ENCODE results near the gene UTF1. TPM values are rescaled to one million over a fixed set of nuclear protein-coding genes. Genes with fewer than 3 reads are reported as not detected.

Gene UTF1
- total RNA-seq, 1 donor from 2014 or later, result not detected

DNA sequence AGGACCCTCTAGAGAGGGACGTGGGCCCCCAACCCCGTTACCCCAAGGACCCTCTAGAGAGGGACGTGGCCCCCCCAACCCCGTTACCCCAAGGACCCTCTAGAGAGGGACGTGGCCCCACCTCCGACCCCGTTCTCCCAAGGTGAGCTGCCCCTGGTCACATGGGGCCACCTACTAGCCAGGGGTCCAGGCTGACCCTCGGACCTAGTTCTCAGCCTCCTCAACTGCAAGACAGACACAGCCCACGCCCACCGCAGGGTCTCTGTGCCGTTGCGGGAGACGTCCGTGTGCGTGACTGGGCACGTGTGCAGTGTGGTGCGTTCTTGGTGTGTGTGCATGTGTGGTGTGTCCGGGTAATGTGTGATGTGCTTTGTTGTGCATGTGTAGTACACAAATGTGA, 21.6 kb upstream of the UTF1 start:
- no peaks in the 10 kb centered on the region for H3K9me3 Mint-ChIP-seq

DNA sequence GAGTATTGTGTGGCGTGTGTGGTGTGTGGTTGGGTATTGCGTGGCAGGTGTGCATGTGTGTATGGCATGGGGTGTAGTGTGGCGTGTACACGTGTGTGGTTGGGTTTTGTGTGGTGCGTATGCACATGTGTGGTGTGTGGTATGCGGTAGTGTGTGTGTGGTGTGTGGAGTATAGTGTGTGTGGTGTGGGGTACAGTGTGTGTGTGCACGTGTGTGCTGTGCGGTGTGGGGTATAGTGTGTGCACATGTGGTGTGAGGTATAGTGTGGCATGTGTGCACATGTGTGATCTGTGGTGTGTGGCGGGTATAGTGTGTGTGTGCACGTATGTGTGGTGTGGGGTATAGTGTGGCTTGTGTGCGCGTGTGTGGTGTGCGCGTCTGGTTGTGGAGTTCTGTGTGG, 20.9 kb upstream of the UTF1 start:
- no peak for DNase-seq (ENCODE audit: low read depth, low spot score)
- no peaks in the 10 kb centered on the region for H3K36me3 Mint-ChIP-seq (ENCODE audit: low read depth)
- no peaks in the 10 kb centered on the region for H3K27me3 Mint-ChIP-seq (ENCODE audit: low read depth)
- TF ChIP-seq, protein P1, sequence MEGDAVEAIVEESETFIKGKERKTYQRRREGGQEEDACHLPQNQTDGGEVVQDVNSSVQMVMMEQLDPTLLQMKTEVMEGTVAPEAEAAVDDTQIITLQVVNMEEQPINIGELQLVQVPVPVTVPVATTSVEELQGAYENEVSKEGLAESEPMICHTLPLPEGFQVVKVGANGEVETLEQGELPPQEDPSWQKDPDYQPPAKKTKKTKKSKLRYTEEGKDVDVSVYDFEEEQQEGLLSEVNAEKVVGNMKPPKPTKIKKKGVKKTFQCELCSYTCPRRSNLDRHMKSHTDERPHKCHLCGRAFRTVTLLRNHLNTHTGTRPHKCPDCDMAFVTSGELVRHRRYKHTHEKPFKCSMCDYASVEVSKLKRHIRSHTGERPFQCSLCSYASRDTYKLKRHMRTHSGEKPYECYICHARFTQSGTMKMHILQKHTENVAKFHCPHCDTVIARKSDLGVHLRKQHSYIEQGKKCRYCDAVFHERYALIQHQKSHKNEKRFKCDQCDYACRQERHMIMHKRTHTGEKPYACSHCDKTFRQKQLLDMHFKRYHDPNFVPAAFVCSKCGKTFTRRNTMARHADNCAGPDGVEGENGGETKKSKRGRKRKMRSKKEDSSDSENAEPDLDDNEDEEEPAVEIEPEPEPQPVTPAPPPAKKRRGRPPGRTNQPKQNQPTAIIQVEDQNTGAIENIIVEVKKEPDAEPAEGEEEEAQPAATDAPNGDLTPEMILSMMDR (conservative IDR thresholded peaks at IDR 0.05), result no peak
- no peak overlapping the region for H3K27ac Mint-ChIP-seq (ENCODE audit: unreplicated experiment)
- H3K9me3 Mint-ChIP-seq, result no peaks in the 10 kb centered on the region
- no peaks in the 10 kb centered on the region for H3K4me1 Mint-ChIP-seq
- no peak overlapping the region for H3K4me3 Mint-ChIP-seq

More for the DNA sequence above, 21.6 kb upstream of the UTF1 start:
- Mint-ChIP-seq H3K4me3 (no peak overlapping the region), H3K27ac (ENCODE audit: unreplicated experiment) (no peak overlapping the region), H3K27me3 (ENCODE audit: low read depth) (no peaks in the 10 kb centered on the region), H3K36me3 (ENCODE audit: low read depth) (no peaks in the 10 kb centered on the region), H3K4me1 (no peaks in the 10 kb centered on the region)
- TF ChIP-seq, protein P1 (conservative IDR thresholded peaks at IDR 0.05), result no peak
- DNase-seq (ENCODE audit: low read depth, low spot score), result no peak

DNA sequence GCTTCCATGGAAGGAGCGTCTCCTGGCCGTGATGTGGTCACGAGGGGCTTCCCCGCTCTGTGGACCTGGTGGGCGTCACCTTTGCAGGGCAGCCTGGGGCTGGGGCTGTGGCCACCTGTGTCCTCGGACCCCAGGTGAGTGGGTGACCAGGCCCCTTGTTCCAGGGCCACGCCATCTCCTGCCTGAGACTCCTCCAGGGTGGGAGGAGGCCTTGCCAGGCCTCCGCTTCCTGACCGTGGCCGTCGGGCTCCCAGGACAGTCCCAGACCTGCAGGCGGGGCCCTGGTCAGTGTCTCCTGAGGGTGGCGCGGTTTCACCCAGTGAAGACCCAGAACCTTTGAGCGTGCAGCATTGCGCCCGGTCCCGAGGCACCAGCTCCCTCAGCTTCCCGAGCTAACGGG, 20.4 kb upstream of the UTF1 start:
- Mint-ChIP-seq H3K9me3 (no peaks in the 10 kb centered on the region), H3K27ac (ENCODE audit: unreplicated experiment) (no peak overlapping the region), H3K4me3 (no peak overlapping the region), H3K4me1 (no peaks in the 10 kb centered on the region), H3K27me3 (ENCODE audit: low read depth) (no peaks in the 10 kb centered on the region), H3K36me3 (ENCODE audit: low read depth) (no peaks in the 10 kb centered on the region)
- TF ChIP-seq, protein P1 (conservative IDR thresholded peaks at IDR 0.05), result no peak
- no peak for DNase-seq (ENCODE audit: low read depth, low spot score)

GRCh38 chr10:133210398-133211140, 19.4 kb upstream of the UTF1 start:
- no peak for DNase-seq (ENCODE audit: low read depth, low spot score)
- Mint-ChIP-seq H3K27me3 (ENCODE audit: low read depth) (no peaks in the 10 kb centered on the region), H3K4me3 (no peak overlapping the region), H3K27ac (ENCODE audit: unreplicated experiment) (no peak overlapping the region), H3K36me3 (ENCODE audit: low read depth) (no peaks in the 10 kb centered on the region), H3K4me1 (no peaks in the 10 kb centered on the region), H3K9me3 (no peaks in the 10 kb centered on the region)
- TF ChIP-seq, protein P1 (conservative IDR thresholded peaks at IDR 0.05), result no peak

DNA sequence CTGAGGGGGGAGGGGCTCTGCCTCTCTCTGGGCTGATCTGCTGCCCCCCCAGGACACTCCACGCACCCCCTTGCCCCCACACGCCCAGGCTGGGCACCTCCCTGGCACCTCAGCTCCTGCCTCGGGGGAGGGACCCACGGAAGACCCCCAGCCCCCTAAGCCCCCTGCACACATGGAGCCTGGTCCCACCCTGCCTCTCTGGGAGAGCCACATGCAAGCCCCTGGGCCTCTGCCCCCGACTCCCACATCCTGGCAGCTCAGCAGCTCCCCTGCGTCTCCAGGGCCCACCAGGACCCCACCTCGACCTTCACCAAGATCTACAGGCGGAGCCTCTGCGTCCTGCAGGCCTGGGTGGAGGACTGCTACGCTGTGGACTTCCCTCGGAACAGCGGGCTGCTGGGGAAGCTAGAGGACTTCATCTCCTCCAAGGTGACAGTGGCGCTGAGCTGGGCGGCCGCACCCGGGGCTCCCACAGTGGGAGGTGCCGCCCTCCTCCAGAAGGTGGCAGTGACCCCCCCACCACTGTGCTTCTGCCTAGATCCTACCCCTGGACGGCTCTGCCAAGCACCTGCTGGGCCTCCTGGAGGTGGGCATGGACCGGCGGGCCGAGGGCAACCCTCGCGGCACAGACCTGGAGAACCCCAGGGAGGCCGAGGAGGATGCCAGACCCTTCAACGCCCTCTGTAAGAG, 18.7 kb upstream of the UTF1 start:
- Mint-ChIP-seq H3K4me1 (no peaks in the 10 kb centered on the region), H3K36me3 (ENCODE audit: low read depth) (no peaks in the 10 kb centered on the region), H3K27me3 (ENCODE audit: low read depth) (peaks cover 4% of the 10 kb centered on the region), H3K27ac (ENCODE audit: unreplicated experiment) (no peak overlapping the region), H3K4me3 (no peak overlapping the region), H3K9me3 (no peaks in the 10 kb centered on the region)
- TF ChIP-seq, protein P1 (conservative IDR thresholded peaks at IDR 0.05), result no peak
- no peak for DNase-seq (ENCODE audit: low read depth, low spot score)

Measured in neural crest cell (in vitro differentiated cells).